ENCODE data around the gene GNB1L. TPM values are rescaled to one million over a fixed set of nuclear protein-coding genes. Genes with fewer than 3 reads are reported as not detected.

Gene GNB1L
- total and polyA plus RNA-seq, 4 donors: 4.3 to 12.6 (median 4.8) TPM

- H3K36me3 ChIP-seq (ENCODE audit: control insufficient read depth in 1 of 2, insufficient read depth in 2 of 2, low read length in 1 of 2): peaks cover 0 to 3% of the 10 kb centered on the region in 2 donors
- WGBS, 2 donors: 95 to 97% methylated on average over 20 of the region's 20 CpGs
- intact Hi-C loops (cut with DNase I): no loop called here
- H3K27ac ChIP-seq (ENCODE audit: low read depth in 1 of 2, low read length in 2 of 2): no peak overlapping the region
- DNase-seq: peak in 1 of 2 donors; percentile 34
- H3K27me3 ChIP-seq (ENCODE audit: control insufficient read depth in 1 of 2, insufficient read depth in 2 of 2, low read length in 1 of 2): no peaks in the 10 kb centered on the region
- no peak for ATAC-seq (ENCODE audit: low FRiP score)
- H3K4me1 ChIP-seq (ENCODE audit: control insufficient read depth in 1 of 2, insufficient read depth in 2 of 2, low read length in 2 of 2): no peaks in the 10 kb centered on the region
- H3K9me3 ChIP-seq (ENCODE audit: control insufficient read depth, low read length): no peaks in the 10 kb centered on the region
- no peak overlapping the region for H3K4me3 ChIP-seq (ENCODE audit: low read length in 2 of 2)
Measured at GRCh38 chr22:19807914-19808872, 46.5 kb downstream of the GNB1L start.

GRCh38 chr22:19807161-19807913, 47.3 kb downstream of the GNB1L start:
- Histone ChIP-seq H3K9me3 (ENCODE audit: control insufficient read depth, low read length) (no peaks in the 10 kb centered on the region), H3K4me3 (ENCODE audit: low read length in 2 of 2) (no peak overlapping the region), H3K4me1 (ENCODE audit: control insufficient read depth in 1 of 2, insufficient read depth in 2 of 2, low read length in 2 of 2) (no peaks in the 10 kb centered on the region), H3K27ac (ENCODE audit: low read depth in 1 of 2, low read length in 2 of 2) (no peak overlapping the region), H3K27me3 (ENCODE audit: control insufficient read depth in 1 of 2, insufficient read depth in 2 of 2, low read length in 1 of 2) (no peaks in the 10 kb centered on the region), H3K36me3 (ENCODE audit: control insufficient read depth in 1 of 2, insufficient read depth in 2 of 2, low read length in 1 of 2) (peaks cover 0 to 3% of the 10 kb centered on the region in 2 donors)
- 96% methylated on average over 15 of the region's 15 CpGs for WGBS, 2 donors
- DNase-seq (peak; percentile 41 to 63), ATAC-seq (ENCODE audit: low FRiP score) (no peak)
- intact Hi-C loops (cut with DNase I): no loop called here

- Histone ChIP-seq H3K9me3 (ENCODE audit: control insufficient read depth, low read length) (no peaks in the 10 kb centered on the region), H3K4me3 (ENCODE audit: low read length in 2 of 2) (no peak overlapping the region), H3K27ac (ENCODE audit: low read depth in 1 of 2, low read length in 2 of 2) (no peak overlapping the region), H3K36me3 (ENCODE audit: control insufficient read depth in 1 of 2, insufficient read depth in 2 of 2, low read length in 1 of 2) (peaks cover 0 to 3% of the 10 kb centered on the region in 2 donors), H3K4me1 (ENCODE audit: control insufficient read depth in 1 of 2, insufficient read depth in 2 of 2, low read length in 2 of 2) (no peaks in the 10 kb centered on the region), H3K27me3 (ENCODE audit: control insufficient read depth in 1 of 2, insufficient read depth in 2 of 2, low read length in 1 of 2) (no peaks in the 10 kb centered on the region)
- ATAC-seq (ENCODE audit: low FRiP score) (no peak), DNase-seq (peak; percentile 47 to 74)
- 77 to 79% methylated on average over 38 of the region's 38 CpGs for WGBS, 2 donors
- intact Hi-C loops (cut with DNase I): no loop called here
Measured at GRCh38 chr22:19806213-19807160, 48.2 kb downstream of the GNB1L start.

GRCh38 chr22:19805821-19806212, 48.9 kb downstream of the GNB1L start:
- no peak overlapping the region for H3K4me3 ChIP-seq (ENCODE audit: low read length in 2 of 2)
- no peaks in the 10 kb centered on the region for H3K4me1 ChIP-seq (ENCODE audit: control insufficient read depth in 1 of 2, insufficient read depth in 2 of 2, low read length in 2 of 2)
- DNase-seq (peak in 1 of 2 donors; percentile 39), ATAC-seq (ENCODE audit: low FRiP score) (no peak)
- no peak overlapping the region for H3K27ac ChIP-seq (ENCODE audit: low read depth in 1 of 2, low read length in 2 of 2)
- no peaks in the 10 kb centered on the region for H3K9me3 ChIP-seq (ENCODE audit: control insufficient read depth, low read length)
- 88 to 92% methylated on average over 8 of the region's 8 CpGs for WGBS, 2 donors
- no peaks in the 10 kb centered on the region for H3K27me3 ChIP-seq (ENCODE audit: control insufficient read depth in 1 of 2, insufficient read depth in 2 of 2, low read length in 1 of 2)
- intact Hi-C loops (cut with DNase I): no loop called here
- peaks cover 0 to 3% of the 10 kb centered on the region in 2 donors for H3K36me3 ChIP-seq (ENCODE audit: control insufficient read depth in 1 of 2, insufficient read depth in 2 of 2, low read length in 1 of 2)

- no peaks in the 10 kb centered on the region for H3K4me1 ChIP-seq (ENCODE audit: control insufficient read depth in 1 of 2, insufficient read depth in 2 of 2, low read length in 2 of 2)
- no peaks in the 10 kb centered on the region for H3K27me3 ChIP-seq (ENCODE audit: control insufficient read depth in 1 of 2, insufficient read depth in 2 of 2, low read length in 1 of 2)
- ATAC-seq (ENCODE audit: low FRiP score) (no peak), DNase-seq (peak; percentile 35 to 63)
- peaks cover 0 to 3% of the 10 kb centered on the region in 2 donors for H3K36me3 ChIP-seq (ENCODE audit: control insufficient read depth in 1 of 2, insufficient read depth in 2 of 2, low read length in 1 of 2)
- no peaks in the 10 kb centered on the region for H3K9me3 ChIP-seq (ENCODE audit: control insufficient read depth, low read length)
- H3K27ac ChIP-seq (ENCODE audit: low read depth in 1 of 2, low read length in 2 of 2): no peak overlapping the region
- no peak overlapping the region for H3K4me3 ChIP-seq (ENCODE audit: low read length in 2 of 2)
- 93 to 94% methylated on average over 8 of the region's 8 CpGs for WGBS, 2 donors
- intact Hi-C loops (cut with DNase I): no loop called here
Measured at GRCh38 chr22:19803736-19804267, 50.9 kb downstream of the GNB1L start.

DNA sequence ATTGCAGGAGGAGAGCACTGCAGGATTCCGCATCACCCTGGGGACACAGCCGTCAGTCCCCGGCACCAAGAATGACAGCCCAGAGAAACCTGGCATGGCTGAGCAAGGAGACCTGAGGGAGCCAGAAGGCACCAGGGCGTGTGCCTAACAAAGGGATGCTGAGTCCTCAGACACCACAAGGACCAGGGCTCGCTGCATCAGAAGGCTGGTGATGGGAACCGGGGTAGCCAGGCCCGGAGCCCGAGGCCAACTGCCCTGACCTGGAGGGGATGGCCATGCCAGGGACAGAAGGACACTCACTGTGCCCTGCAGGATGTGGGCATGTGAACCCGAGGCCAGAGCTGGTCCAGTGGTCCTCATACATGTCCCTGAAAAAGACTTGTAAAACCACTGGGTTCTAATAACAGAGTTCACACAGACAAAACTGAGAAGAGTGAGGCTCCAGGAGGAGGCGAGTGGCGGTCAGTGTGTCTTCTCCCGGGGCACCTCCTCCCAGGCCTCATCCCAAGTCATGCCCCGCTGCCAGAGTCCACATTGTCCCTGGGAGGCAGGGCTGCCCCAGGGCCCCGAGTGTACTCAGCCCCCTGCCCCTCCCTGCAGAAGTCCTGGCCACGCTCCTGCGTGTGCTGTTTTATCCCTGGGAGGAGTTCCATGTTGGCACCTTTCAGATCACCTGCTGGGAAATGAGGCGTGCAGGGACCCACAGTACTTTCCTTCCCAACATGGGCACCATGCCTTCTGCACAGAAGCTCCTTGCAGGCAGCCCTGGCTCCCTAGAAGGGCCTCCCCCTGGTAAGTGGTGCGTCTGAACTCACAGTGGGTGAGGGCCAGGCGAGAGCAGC, 51.6 kb downstream of the GNB1L start:
- H3K27me3 ChIP-seq (ENCODE audit: control insufficient read depth in 1 of 2, insufficient read depth in 2 of 2, low read length in 1 of 2): no peaks in the 10 kb centered on the region
- peak; percentile 38 to 54 for DNase-seq
- WGBS, 2 donors: 92 to 93% methylated on average over 19 of the region's 19 CpGs
- H3K9me3 ChIP-seq (ENCODE audit: control insufficient read depth, low read length): no peaks in the 10 kb centered on the region
- ATAC-seq (ENCODE audit: low FRiP score): no peak
- no peak overlapping the region for H3K27ac ChIP-seq (ENCODE audit: low read depth in 1 of 2, low read length in 2 of 2)
- H3K4me3 ChIP-seq (ENCODE audit: low read length in 2 of 2): no peak overlapping the region
- intact Hi-C loops (cut with DNase I): no loop called here
- peaks cover 0 to 3% of the 10 kb centered on the region in 2 donors for H3K36me3 ChIP-seq (ENCODE audit: control insufficient read depth in 1 of 2, insufficient read depth in 2 of 2, low read length in 1 of 2)
- H3K4me1 ChIP-seq (ENCODE audit: control insufficient read depth in 1 of 2, insufficient read depth in 2 of 2, low read length in 2 of 2): no peaks in the 10 kb centered on the region

DNA sequence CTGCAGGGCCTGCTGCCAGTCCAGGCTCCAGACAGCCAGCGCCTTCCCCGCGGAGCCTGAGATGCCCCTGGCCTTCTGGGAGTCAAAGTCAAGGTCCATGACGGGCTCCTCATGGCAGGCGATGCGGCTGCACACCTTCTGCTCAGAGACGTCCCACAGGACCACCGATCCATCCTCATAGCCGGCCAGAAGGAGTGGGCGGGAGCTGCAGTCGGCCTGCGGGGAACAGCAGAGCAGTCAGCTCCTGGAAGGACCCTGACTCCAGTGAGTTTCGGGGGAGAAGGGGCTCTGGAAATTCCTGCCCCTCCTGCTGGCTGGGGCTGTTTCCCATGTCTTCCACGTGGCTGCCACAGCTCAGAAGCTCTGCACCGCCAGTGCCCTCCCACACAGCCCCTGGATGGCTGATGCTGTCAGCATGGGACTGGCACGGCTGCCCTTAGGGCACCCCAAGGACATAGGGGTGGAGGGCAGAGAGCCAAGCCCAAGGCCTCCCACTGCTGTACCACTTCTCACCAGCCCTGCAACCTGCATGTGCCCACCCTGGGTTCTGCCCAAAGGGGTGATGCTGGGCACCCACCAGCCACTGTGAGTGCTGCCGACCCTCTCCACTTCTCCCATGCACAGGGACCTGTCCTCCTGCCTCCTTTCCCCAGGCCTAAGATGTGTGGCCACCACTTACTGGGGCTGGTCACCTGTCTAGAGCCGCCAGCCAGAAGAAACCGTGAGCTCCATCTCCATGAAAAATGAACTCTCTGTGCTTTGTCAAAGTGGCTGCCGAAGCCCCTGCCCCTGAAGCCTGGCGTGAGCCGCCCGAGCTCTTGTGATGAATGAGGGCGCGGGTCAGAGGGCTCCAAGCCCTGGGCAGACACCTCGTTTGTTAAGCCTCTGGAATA, 52.4 kb downstream of the GNB1L start:
- Histone ChIP-seq H3K9me3 (ENCODE audit: control insufficient read depth, low read length) (no peaks in the 10 kb centered on the region), H3K36me3 (ENCODE audit: control insufficient read depth in 1 of 2, insufficient read depth in 2 of 2, low read length in 1 of 2) (peaks cover 0 to 3% of the 10 kb centered on the region in 2 donors), H3K4me1 (ENCODE audit: control insufficient read depth in 1 of 2, insufficient read depth in 2 of 2, low read length in 2 of 2) (no peaks in the 10 kb centered on the region), H3K27ac (ENCODE audit: low read depth in 1 of 2, low read length in 2 of 2) (no peak overlapping the region), H3K27me3 (ENCODE audit: control insufficient read depth in 1 of 2, insufficient read depth in 2 of 2, low read length in 1 of 2) (no peaks in the 10 kb centered on the region), H3K4me3 (ENCODE audit: low read length in 2 of 2) (no peak overlapping the region)
- no peak for ATAC-seq (ENCODE audit: low FRiP score)
- intact Hi-C loops (cut with DNase I): no loop called here
- peak; percentile 35 to 59 for DNase-seq
- WGBS, 2 donors: 81% methylated on average over 23 to 26 of the region's 26 CpGs

All from aorta (tissue), 5 donors.